Muscle of leg (tissue), 11 donors: ENCODE results near the gene PARVA. TPM values are rescaled to one million over a fixed set of nuclear protein-coding genes. Genes with fewer than 3 reads are reported as not detected.
A peak's percentile ranks its signal among the peaks of the same experiment; 100 is the strongest.

ENCODE experiments used
- DNase-seq: peaks from one replicate; pipeline ENCODE4 v3.0.0; 2013
- H3K27ac ChIP-seq: one replicate; pipeline ENCODE4 v1.5.1; 2013; ENCODE audit warnings: mild to moderate bottlenecking, low read length, control low read depth
- H3K27me3 ChIP-seq: one replicate; pipeline ENCODE4 v1.6.1; 2013; ENCODE audit warnings: low read length; ENCODE audit not compliant: control insufficient read depth, insufficient read depth
- H3K36me3 ChIP-seq: one replicate; pipeline ENCODE4 v1.6.1; 2013; ENCODE audit warnings: low read length; ENCODE audit not compliant: control insufficient read depth, insufficient read depth
- H3K4me1 ChIP-seq: one replicate; pipeline ENCODE4 v1.6.1; 2013; ENCODE audit warnings: low read length; ENCODE audit not compliant: control insufficient read depth, insufficient read depth
- H3K4me3 ChIP-seq: one replicate; pipeline ENCODE4 v1.5.1; 2013; ENCODE audit warnings: low read length, control low read depth
- H3K9me3 ChIP-seq: replicated peaks from 2 replicates; pipeline ENCODE4 v1.6.1; 2013; ENCODE audit warnings: low read depth, low read length; ENCODE audit not compliant: control insufficient read depth
- WGBS: methylation state at CpG from one replicate; pipeline ENCODE4 v1.1.5; 2013; ENCODE audit warnings: missing lambda C conversion rate; ENCODE audit not compliant: insufficient coverage; 5-methylcytosine and 5-hydroxymethylcytosine counted together
- polyA plus RNA-seq, 8 donors: library from polyadenylated mRNA; unstranded; fragments of 120-200 nt; gene quantifications; one replicate each; pipeline versions ENCODE4 v1.2.1 to v1.2.3, GENCODE V29; 2013; ENCODE audit warnings: inconsistent platforms in 1 of 8, low replicate concordance in 1 of 8; ENCODE audit not compliant: insufficient read length in 8 of 8, insufficient read depth in 1 of 8
- total RNA-seq: library from RNA; stranded (reverse); fragments of 120-200 nt; gene quantifications from one replicate; pipeline ENCODE4 v1.2.4, GENCODE V29; 2013

Gene PARVA
- total and polyA plus RNA-seq, 9 donors = 29.9 to 72.5 (median 57.9) TPM

- H3K36me3 ChIP-seq = no peaks in the 10 kb centered on the region
- peak; percentile 74 for DNase-seq
- H3K27me3 ChIP-seq = no peaks in the 10 kb centered on the region
- H3K27ac ChIP-seq = no peak overlapping the region
- H3K4me1 ChIP-seq = peaks cover 25% of the 10 kb centered on the region
- WGBS = 0% methylated on average over 2 of the region's 3 CpGs
- H3K9me3 ChIP-seq = no peaks in the 10 kb centered on the region
- H3K4me3 ChIP-seq = no peak overlapping the region
Observed at GRCh38 chr11:12556155-12556554, 178.8 kb downstream of the PARVA start.

- peak overlapping the region; percentile 42 for H3K27ac ChIP-seq
- no peaks in the 10 kb centered on the region for H3K27me3 ChIP-seq
- H3K4me3 ChIP-seq = no peak overlapping the region
- no peaks in the 10 kb centered on the region for H3K36me3 ChIP-seq
- H3K4me1 ChIP-seq = peaks cover 25% of the 10 kb centered on the region
- DNase-seq = peak; percentile 92
- 12% methylated on average over 6 of the region's 6 CpGs for whole genome bisulfite sequencing
- H3K9me3 ChIP-seq = no peaks in the 10 kb centered on the region
Observed at GRCh38 chr11:12556788-12557384, 179.5 kb downstream of the PARVA start.

GRCh38 chr11:12559011-12559410 lies 181.6 kb downstream of the PARVA start:
- Histone ChIP-seq H3K4me3 (no peak overlapping the region), H3K27ac (no peak overlapping the region), H3K9me3 (no peaks in the 10 kb centered on the region), H3K4me1 (peaks cover 15% of the 10 kb centered on the region), H3K36me3 (no peaks in the 10 kb centered on the region), H3K27me3 (no peaks in the 10 kb centered on the region)
- 100% methylated on average over 1 of the region's 3 CpGs for WGBS
- no peak for DNase-seq

DNA sequence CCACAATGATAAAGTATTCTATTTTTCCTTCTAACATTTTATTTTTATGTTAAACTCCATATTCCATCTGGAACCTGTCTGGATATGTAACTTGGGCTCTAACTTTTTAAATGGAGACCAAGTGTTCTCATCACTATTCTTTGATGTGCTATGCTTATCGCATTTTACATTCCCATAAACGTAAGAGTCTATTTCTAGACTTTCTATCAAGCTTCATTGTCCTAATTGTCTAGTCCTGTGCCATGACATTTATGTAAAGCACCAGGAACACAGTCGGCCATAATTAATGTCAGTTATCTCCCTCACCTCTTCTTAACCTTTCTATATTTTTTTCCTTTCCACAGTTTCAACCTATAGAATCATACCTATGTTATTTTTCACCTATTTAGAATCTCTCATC lies 183.0 kb downstream of the PARVA start:
- no peaks in the 10 kb centered on the region for H3K36me3 ChIP-seq
- H3K4me1 ChIP-seq = peaks cover 15% of the 10 kb centered on the region
- 95% methylated on average over 3 of the region's 3 CpGs for WGBS
- no peaks in the 10 kb centered on the region for H3K9me3 ChIP-seq
- H3K27ac ChIP-seq = no peak overlapping the region
- DNase-seq = no peak
- H3K27me3 ChIP-seq = no peaks in the 10 kb centered on the region
- H3K4me3 ChIP-seq = no peak overlapping the region

DNA sequence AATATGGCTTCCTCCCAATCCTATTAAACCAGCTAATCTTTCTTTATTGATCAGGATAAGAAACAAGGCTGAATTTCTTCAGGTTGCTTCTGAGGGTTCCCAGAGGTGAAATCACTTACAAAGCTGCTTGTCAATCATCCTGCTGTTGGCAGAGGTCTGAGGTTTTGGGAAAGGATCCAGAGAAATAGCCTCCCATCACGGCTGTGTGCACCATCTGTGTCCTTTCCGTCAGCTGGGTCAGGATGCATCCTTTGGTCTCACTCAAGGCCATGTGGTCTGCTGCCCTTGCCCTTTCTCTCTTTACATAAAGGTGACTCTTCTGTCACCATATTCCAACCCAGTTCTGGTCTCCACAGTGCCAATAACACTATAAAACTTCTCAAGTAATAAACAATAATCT lies 183.5 kb downstream of the PARVA start:
- H3K36me3 ChIP-seq = no peaks in the 10 kb centered on the region
- DNase-seq = no peak
- H3K27me3 ChIP-seq = no peaks in the 10 kb centered on the region
- H3K4me3 ChIP-seq = no peak overlapping the region
- H3K9me3 ChIP-seq = no peaks in the 10 kb centered on the region
- peaks cover 15% of the 10 kb centered on the region for H3K4me1 ChIP-seq
- no peak overlapping the region for H3K27ac ChIP-seq
- 31% methylated on average over 2 of the region's 2 CpGs for WGBS

- Histone ChIP-seq H3K4me1 (no peaks in the 10 kb centered on the region), H3K27me3 (no peaks in the 10 kb centered on the region), H3K4me3 (no peak overlapping the region), H3K27ac (no peak overlapping the region), H3K9me3 (peaks cover 2% of the 10 kb centered on the region), H3K36me3 (no peaks in the 10 kb centered on the region)
- DNase-seq = no peak
Observed at GRCh38 chr11:12564012-12564411, 186.6 kb downstream of the PARVA start.

DNA sequence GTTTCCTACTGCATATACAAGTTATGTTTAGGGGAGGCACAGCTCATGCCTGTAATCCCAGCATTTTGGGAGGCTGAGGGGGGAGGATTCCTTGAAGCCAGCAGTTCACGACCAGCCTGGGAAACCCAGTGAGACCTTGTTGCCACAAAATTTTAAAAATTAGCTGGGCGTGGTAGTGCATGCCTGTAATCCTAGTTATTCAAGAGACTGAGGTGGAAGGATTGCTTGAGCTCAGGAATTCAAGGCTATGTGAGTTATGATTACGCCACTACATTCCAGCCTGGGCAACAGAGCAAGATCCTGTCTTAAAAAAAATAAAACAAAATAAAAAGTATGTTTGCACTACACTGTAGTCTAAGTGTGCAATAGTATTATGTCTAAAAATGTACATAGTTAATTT lies 188.0 kb downstream of the PARVA start:
- Histone ChIP-seq H3K27me3 (no peaks in the 10 kb centered on the region), H3K9me3 (peaks cover 2% of the 10 kb centered on the region), H3K4me1 (no peaks in the 10 kb centered on the region), H3K27ac (no peak overlapping the region), H3K36me3 (no peaks in the 10 kb centered on the region), H3K4me3 (no peak overlapping the region)
- DNase-seq = no peak
- WGBS = 90% methylated on average over 1 of the region's 3 CpGs

DNA sequence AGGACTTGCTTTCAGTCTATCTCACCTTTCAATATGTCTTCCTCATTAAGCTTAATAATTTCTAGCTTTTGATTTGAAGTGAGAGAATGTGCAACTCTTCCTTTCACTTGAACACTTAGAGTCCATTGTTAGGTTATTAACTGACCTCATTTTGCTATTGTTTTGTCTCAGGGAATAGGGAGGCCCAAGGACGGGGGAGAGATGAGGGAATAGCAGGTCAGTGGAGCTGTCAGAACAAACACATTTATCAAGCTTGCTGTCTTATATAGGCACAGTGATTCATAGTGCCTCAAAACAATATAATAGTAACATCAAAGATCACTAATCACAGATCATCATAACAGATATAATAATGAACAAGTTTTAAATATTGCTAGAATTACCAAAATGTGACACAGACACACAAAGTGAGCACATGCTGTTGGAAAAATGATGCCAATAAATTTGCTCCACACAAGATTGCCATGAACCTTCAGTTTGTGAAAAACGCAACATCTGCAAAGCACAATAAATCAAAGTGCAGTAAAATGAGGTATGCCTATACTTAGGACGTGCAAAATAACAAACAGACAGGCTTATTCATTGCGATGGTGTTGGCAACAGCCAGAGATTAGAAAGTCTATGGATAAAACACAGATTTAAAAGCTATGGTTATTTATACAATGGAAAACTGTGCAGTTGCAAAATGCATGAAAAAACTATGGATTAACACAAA lies 190.5 kb downstream of the PARVA start:
- Histone ChIP-seq H3K4me3 (no peak overlapping the region), H3K27me3 (no peaks in the 10 kb centered on the region), H3K4me1 (no peaks in the 10 kb centered on the region), H3K36me3 (no peaks in the 10 kb centered on the region), H3K27ac (no peak overlapping the region), H3K9me3 (peaks cover 2% of the 10 kb centered on the region)
- DNase-seq = no peak
- WGBS = no CpG with 5 or more reads among the region's 4 CpGs

- no CpG with 5 or more reads among the region's 1 CpG for WGBS
- Histone ChIP-seq H3K27ac (no peak overlapping the region), H3K27me3 (no peaks in the 10 kb centered on the region), H3K4me3 (no peak overlapping the region), H3K36me3 (no peaks in the 10 kb centered on the region), H3K9me3 (peaks cover 2% of the 10 kb centered on the region), H3K4me1 (no peaks in the 10 kb centered on the region)
- no peak for DNase-seq
Observed at GRCh38 chr11:12569499-12570425, 192.4 kb downstream of the PARVA start.
